Endothelial cell of umbilical vein (primary cell): Measurements from ENCODE around the gene AGFG2. TPM values are rescaled to one million over a fixed set of nuclear protein-coding genes. Genes with fewer than 3 reads are reported as not detected.

Source experiments
- BruUV-seq: library from RNA; stranded (reverse); fragments of 400-500 nt; replicated peaks from 2 replicates; lab custom pipeline; 2021; lab: Mats Ljungman, UMichigan
- CTCF ChIA-PET: fragments of 300-600, 350-600 bp; sonication (Branson Sonifier 250); formaldehyde crosslinking; loops from one replicate; lab custom pipeline; 2021; ENCODE audit warnings: antibody characterized with exemption, inconsistent platforms; lab: Charles Lee
- POLR2A ChIA-PET: fragments of 300-600, 350-600 bp; sonication (Branson Sonifier 250); formaldehyde crosslinking; loops from one replicate; lab custom pipeline; 2021; ENCODE audit warnings: antibody characterized with exemption, inconsistent platforms; lab: Charles Lee
- DNase-seq: peaks from one replicate; pipeline ENCODE4 v3.0.0-alpha.2; 2011; ENCODE audit warnings: low read depth, low spot score
- FAIRE-seq: peaks from 2 replicates; lab custom pipeline; 2011; peaks lifted over from hg19 to GRCh38; lab: Jason Lieb, UNC
- H2AFZ ChIP-seq: 2 replicates; pipeline ENCODE4 v1.6.0; 2012; ENCODE audit warnings: low read depth, low read length, control low read depth, inconsistent platforms
- H3K27ac ChIP-seq: 2 replicates; pipeline ENCODE4 v1.5.1; 2011; ENCODE audit warnings: low read depth, mild to moderate bottlenecking, control low read depth, low read length, moderate library complexity; ENCODE audit not compliant: insufficient read depth
- H3K27me3 ChIP-seq, 2 experiments: 2 replicates each; pipeline versions ENCODE4 v1.6.0 to v1.6.1; 2011; ENCODE audit warnings: low read length in 2 of 2, mixed read lengths in 1 of 2; ENCODE audit not compliant: control insufficient read depth in 2 of 2, insufficient read depth in 2 of 2
- H3K36me3 ChIP-seq, 2 experiments: 2 replicates in 1 of 2; 3 replicates in 1 of 2; pipeline ENCODE4 v1.5.1; 2011; ENCODE audit warnings: low read length in 2 of 2, mild to moderate bottlenecking in 1 of 2, moderate library complexity in 1 of 2; ENCODE audit not compliant: control insufficient read depth in 2 of 2, insufficient read depth in 2 of 2; ENCODE audit errors: extremely low read depth in 1 of 2
- H3K4me1 ChIP-seq: 3 replicates; pipeline ENCODE4 v1.5.1; 2011; ENCODE audit warnings: mild to moderate bottlenecking, low read length; ENCODE audit not compliant: control insufficient read depth, insufficient read depth; ENCODE audit errors: extremely low read depth
- H3K4me2 ChIP-seq: 2 replicates; pipeline ENCODE4 v1.6.1; 2011; ENCODE audit warnings: low read length, control low read depth, mixed read lengths; ENCODE audit not compliant: insufficient read depth
- H3K4me3 ChIP-seq, 3 experiments: fragments of 200-600 bp in 1 of 3; sonication (generic), shearing (Covaris generic) in 1 of 3; replicated peaks in 1 of 3; 2 replicates each; pipeline ENCODE4 v1.5.1; 2011 to 2016; ENCODE audit warnings: control low read depth in 3 of 3, low read length in 3 of 3, mild to moderate bottlenecking in 2 of 3, inconsistent platforms in 1 of 3, low read depth in 1 of 3, moderate library complexity in 1 of 3; ENCODE audit not compliant: insufficient read depth in 1 of 3
- H3K79me2 ChIP-seq: 2 replicates; pipeline ENCODE4 v1.6.0; 2012; ENCODE audit warnings: low read length, inconsistent platforms; ENCODE audit not compliant: control insufficient read depth, insufficient read depth
- H3K9ac ChIP-seq: replicated peaks from 2 replicates; pipeline ENCODE3; 2011; ENCODE audit warnings: low read length, control low read depth; ENCODE audit not compliant: insufficient read depth; ENCODE audit errors: extremely low read depth
- H3K9me1 ChIP-seq: replicated peaks from 3 replicates; pipeline ENCODE4 v1.6.0; 2011; ENCODE audit warnings: mild to moderate bottlenecking, low read length; ENCODE audit not compliant: control insufficient read depth, insufficient read depth; ENCODE audit errors: extremely low read depth
- H3K9me3 ChIP-seq: replicated peaks from 2 replicates; pipeline ENCODE4 v1.5.1; 2012; ENCODE audit warnings: low read length, inconsistent platforms; ENCODE audit not compliant: control insufficient read depth, insufficient read depth
- H4K20me1 ChIP-seq: replicated peaks from 2 replicates; pipeline ENCODE3; 2011; ENCODE audit warnings: mild to moderate bottlenecking, low read length; ENCODE audit not compliant: control insufficient read depth, insufficient read depth; ENCODE audit errors: extremely low read depth
- CTCF ChIP-seq, 2 donors: IDR thresholded peaks; 1 replicate in 1 of 2; 2 replicates in 1 of 2; pipeline ENCODE4 v1.5.1; 2011; ENCODE audit warnings: low read length in 2 of 2, mild to moderate bottlenecking in 2 of 2, moderate library complexity in 2 of 2, control low read depth in 1 of 2, inconsistent platforms in 1 of 2, low read depth in 1 of 2; ENCODE audit not compliant: insufficient read depth in 1 of 2; ENCODE audit errors: extremely low read depth in 1 of 2
- EZH2 ChIP-seq: IDR thresholded peaks from 2 replicates; pipeline ENCODE4 v1.6.1; 2012; ENCODE audit warnings: borderline replicate concordance, low read depth, mild to moderate bottlenecking, moderate library complexity, low read length, inconsistent platforms; ENCODE audit not compliant: severe bottlenecking
- FOS ChIP-seq: IDR thresholded peaks from 2 replicates; pipeline ENCODE4 v1.6.1; 2011; ENCODE audit warnings: mild to moderate bottlenecking, low read length, moderate library complexity, borderline replicate concordance; ENCODE audit not compliant: insufficient read depth
- GATA2 ChIP-seq: IDR thresholded peaks from 2 replicates; pipeline ENCODE4 v1.7.0; 2011; ENCODE audit warnings: low read depth, mild to moderate bottlenecking, moderate library complexity, mixed read lengths, low read length; ENCODE audit not compliant: insufficient read length, insufficient read depth
- JUN ChIP-seq: IDR thresholded peaks from 2 replicates; pipeline ENCODE4 v1.6.1; 2011; ENCODE audit warnings: borderline replicate concordance, low read depth; ENCODE audit not compliant: insufficient read length, insufficient read depth
- MAX ChIP-seq: IDR thresholded peaks from 2 replicates; pipeline ENCODE4 v1.6.1; 2011; ENCODE audit not compliant: insufficient read depth, insufficient read length
- MYC ChIP-seq: IDR thresholded peaks from one replicate; pipeline ENCODE4 v1.6.1; 2011; ENCODE audit warnings: mild to moderate bottlenecking, low read depth, low read length
- POLR2A ChIP-seq: IDR thresholded peaks from 2 replicates; pipeline ENCODE4 v1.6.1; 2012; ENCODE audit warnings: low read depth, mild to moderate bottlenecking, control low read depth, low read length
- POLR2AphosphoS5 ChIP-seq: IDR thresholded peaks from 2 replicates; pipeline ENCODE4 v1.6.1; 2012; ENCODE audit warnings: low read depth, mild to moderate bottlenecking, control low read depth, low read length, moderate library complexity; ENCODE audit not compliant: insufficient read depth
- dilution Hi-C: fragments of 300-500 bp; cut with MboI; formaldehyde crosslinking; loops from one replicate; pipeline ENCODE4 v1.15.0; 2019; ENCODE audit warnings: low sequenced_read_pairs; ENCODE audit not compliant: extremely low pct_ligation_motif_present
- intact Hi-C: fragments of 100-400 bp; cut with micrococcal nuclease; formaldehyde crosslinking; loops from one replicate; pipeline ENCODE4 v1.10.0; 2022
- polyA plus RNA-seq, 4 experiments: library from polyadenylated mRNA; depleted of rRNA in 3 of 4; stranded (reverse) in 3 of 4; unstranded in 1 of 4; fragments of >200 nt; gene quantifications; 2 replicates each; pipeline versions ENCODE4 v1.2.1 to v1.2.3, GENCODE V29; 2011 to 2012; ENCODE audit warnings: missing spikeins in 1 of 4
- total RNA-seq: library from RNA; stranded (reverse); gene quantifications from 2 replicates; pipeline ENCODE4 v1.2.3, GENCODE V29; 2021

Gene AGFG2
- total and polyA plus RNA-seq, 2 donors (not counting 3 experiments of a cell fraction or from before 2014, with no cell fraction given) = 33.6 to 44.6 TPM

- no peak overlapping the region for H3K4me3 ChIP-seq
- peak overlapping the region; percentile 25 for H3K27ac ChIP-seq
- no peaks in the 10 kb centered on the region for H3K9me3 ChIP-seq
- POLR2A ChIA-PET = no interaction called here
- H2AFZ ChIP-seq = peak overlapping the region; percentile 69
- peak overlapping the region; percentile 37 for H3K4me2 ChIP-seq
- CTCF ChIA-PET = interaction anchor here (1.1 to 1.6 kb wide), 4 partner anchors 9 to 45 kb away, joined by 4 to 8 read pairs (median 4); no protein-coding TSS in a partner anchor
- no peaks in the 10 kb centered on the region for H3K9me1 ChIP-seq
- H3K4me1 ChIP-seq = peaks cover 12% of the 10 kb centered on the region
- no peaks in the 10 kb centered on the region for H4K20me1 ChIP-seq
- intact Hi-C loops (no loop called here), dilution Hi-C loops (no loop called here)
- TF ChIP-seq FOS (peak; percentile 66), MAX (no peak), POLR2AphosphoS5 (peak; percentile 20), GATA2 (no peak), POLR2A (no peak), JUN (peak; percentile 74), CTCF (IDR thresholded peaks at IDR 0.05; ENCODE audit: extremely low read depth in 1 of 2, insufficient read depth in 1 of 2, low read depth in 1 of 2, low read length in 2 of 2) (no peak), EZH2 (no peak), MYC (no peak)
- H3K27me3 ChIP-seq = no peaks in the 10 kb centered on the region
- H3K36me3 ChIP-seq = no peaks in the 10 kb centered on the region
- peak; percentile 60 for DNase-seq
- no peak overlapping the region for H3K9ac ChIP-seq
- FAIRE-seq = peak; percentile 90
- H3K79me2 ChIP-seq = no peaks in the 10 kb centered on the region
- no TSS peak for BruUV-seq
Measured at GRCh38 chr7:100515072-100515532, 23.9 kb upstream of the AGFG2 start.
